Measurements from ENCODE around the gene OR5C1. TPM values are rescaled to one million over a fixed set of nuclear protein-coding genes. Genes with fewer than 3 reads are reported as not detected.
A peak's percentile ranks its signal among the peaks of the same experiment; 100 is the strongest.

The OR5C1 gene
- total RNA-seq, 4 donors from 2014 or later = not detected

DNA sequence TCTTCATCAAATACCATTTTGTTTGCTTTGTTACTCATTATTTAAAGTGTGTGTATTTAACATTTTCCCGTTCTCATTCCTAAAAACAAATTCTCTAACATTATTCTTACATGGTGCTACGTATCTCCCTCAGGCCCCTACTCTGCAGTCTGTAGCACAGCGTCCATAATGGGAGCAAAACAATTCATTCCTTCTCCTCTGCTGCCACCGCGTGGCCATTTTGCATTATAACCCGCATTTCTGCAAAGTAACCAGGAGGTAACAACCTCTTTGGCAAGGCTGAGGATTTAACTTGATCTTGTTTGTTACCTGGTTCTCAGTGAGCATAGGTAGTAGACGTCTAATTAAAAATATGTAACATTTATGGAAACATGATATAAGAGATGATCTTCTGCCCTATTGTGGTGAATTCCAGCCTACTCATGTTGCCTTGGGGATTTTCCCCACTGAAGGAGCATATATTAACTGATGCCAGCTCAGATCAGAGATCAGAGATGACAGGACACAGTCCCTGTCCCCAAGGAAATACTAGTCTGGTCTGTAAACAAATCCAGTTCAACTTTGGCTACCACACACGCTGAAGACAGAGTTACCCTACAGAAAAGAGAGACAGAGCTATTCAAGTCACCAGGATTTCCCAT, 21.7 kb downstream of the OR5C1 start:
- TF ChIP-seq, protein P1, sequence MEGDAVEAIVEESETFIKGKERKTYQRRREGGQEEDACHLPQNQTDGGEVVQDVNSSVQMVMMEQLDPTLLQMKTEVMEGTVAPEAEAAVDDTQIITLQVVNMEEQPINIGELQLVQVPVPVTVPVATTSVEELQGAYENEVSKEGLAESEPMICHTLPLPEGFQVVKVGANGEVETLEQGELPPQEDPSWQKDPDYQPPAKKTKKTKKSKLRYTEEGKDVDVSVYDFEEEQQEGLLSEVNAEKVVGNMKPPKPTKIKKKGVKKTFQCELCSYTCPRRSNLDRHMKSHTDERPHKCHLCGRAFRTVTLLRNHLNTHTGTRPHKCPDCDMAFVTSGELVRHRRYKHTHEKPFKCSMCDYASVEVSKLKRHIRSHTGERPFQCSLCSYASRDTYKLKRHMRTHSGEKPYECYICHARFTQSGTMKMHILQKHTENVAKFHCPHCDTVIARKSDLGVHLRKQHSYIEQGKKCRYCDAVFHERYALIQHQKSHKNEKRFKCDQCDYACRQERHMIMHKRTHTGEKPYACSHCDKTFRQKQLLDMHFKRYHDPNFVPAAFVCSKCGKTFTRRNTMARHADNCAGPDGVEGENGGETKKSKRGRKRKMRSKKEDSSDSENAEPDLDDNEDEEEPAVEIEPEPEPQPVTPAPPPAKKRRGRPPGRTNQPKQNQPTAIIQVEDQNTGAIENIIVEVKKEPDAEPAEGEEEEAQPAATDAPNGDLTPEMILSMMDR (IDR thresholded peaks at IDR 0.05) = peak in 1 of 3 donors; percentile 70
- no peak for ATAC-seq (ENCODE audit: low FRiP score)
- DNase-seq (ENCODE audit: low spot score) = no peak

- ATAC-seq (ENCODE audit: low FRiP score) (no peak), DNase-seq (ENCODE audit: low spot score) (no peak)
- TF ChIP-seq, protein P1 (IDR thresholded peaks at IDR 0.05) = no peak
Observed at GRCh38 chr9:122812736-122813135, 24.0 kb downstream of the OR5C1 start.

DNA sequence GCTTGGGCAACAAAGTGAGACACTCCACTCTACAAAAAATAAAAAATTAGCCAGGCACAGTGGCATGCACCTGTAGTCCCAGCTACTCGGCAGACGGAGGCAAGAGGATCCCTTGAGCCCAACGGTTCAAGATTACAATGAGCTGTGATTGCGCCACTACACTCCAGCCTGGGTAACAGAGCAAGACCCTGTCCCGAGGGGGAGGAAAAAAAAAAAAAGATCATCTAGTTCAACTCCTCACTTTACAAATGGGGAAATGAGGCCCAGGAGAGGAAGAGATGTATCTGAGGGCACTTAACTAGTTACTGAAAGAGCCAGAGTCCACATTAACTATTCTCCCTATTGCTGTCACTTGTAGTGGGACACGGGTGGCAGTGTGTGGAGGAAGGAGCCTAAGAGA, 25.8 kb downstream of the OR5C1 start:
- no peak for DNase-seq (ENCODE audit: low spot score)
- TF ChIP-seq, protein P1 (IDR thresholded peaks at IDR 0.05) = no peak
- ATAC-seq (ENCODE audit: low FRiP score) = no peak

DNA sequence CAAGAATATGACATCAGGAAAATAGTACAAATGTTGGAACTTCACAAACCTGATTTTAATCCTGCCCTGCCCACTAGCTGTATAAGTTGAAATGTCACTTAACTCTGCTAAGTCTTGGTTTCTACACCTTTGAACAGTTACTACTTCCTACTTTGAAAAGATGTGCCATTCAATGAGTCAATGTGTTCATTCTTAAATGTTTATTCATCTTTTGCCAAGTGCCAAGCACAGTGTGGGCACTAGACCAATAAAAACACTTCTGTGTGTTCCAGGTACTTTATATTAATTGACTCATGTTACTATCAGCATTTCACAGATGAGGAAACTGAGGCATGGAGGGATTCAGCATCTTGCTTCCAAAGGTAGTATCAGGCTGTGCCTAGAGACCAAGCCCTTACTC, 26.8 kb downstream of the OR5C1 start:
- DNase-seq (ENCODE audit: low spot score) = no peak

GRCh38 chr9:122816163-122816867, 27.6 kb downstream of the OR5C1 start:
- TF ChIP-seq, protein P1 (IDR thresholded peaks at IDR 0.05) = no peak
- DNase-seq (ENCODE audit: low spot score) (no peak), ATAC-seq (ENCODE audit: low FRiP score) (peak; percentile 44)

More for the DNA sequence above, 26.8 kb downstream of the OR5C1 start:
- TF ChIP-seq, protein P1 (IDR thresholded peaks at IDR 0.05) = no peak
- no peak for ATAC-seq (ENCODE audit: low FRiP score)

GRCh38 chr9:122819326-122819725, 30.6 kb downstream of the OR5C1 start:
- TF ChIP-seq, protein P1 (IDR thresholded peaks at IDR 0.05) = no peak
- DNase-seq (ENCODE audit: low spot score) (no peak), ATAC-seq (ENCODE audit: low FRiP score) (no peak)
